NT2/D1 (cell line): ENCODE results near the gene IL18R1.

Experiments
- DNase-seq: peaks from one replicate; pipeline ENCODE4 v3.0.0-alpha.2; 2011; ENCODE audit warnings: low read depth, low spot score
- H3K27me3 ChIP-seq: 2 replicates; pipeline ENCODE4 v1.6.0; 2011; ENCODE audit warnings: mild to moderate bottlenecking; ENCODE audit not compliant: insufficient read length, insufficient read depth
- H3K36me3 ChIP-seq: 2 replicates; pipeline ENCODE4 v1.6.1; 2011; ENCODE audit warnings: mild to moderate bottlenecking, low read length, mixed read lengths; ENCODE audit not compliant: insufficient read depth, insufficient read length
- H3K4me1 ChIP-seq: 2 replicates; pipeline ENCODE4 v1.5.1; 2011; ENCODE audit not compliant: insufficient read depth, insufficient read length
- H3K4me3 ChIP-seq: 2 replicates; pipeline ENCODE4 v1.5.1; 2011; ENCODE audit warnings: low read depth; ENCODE audit not compliant: insufficient read length
- H3K9ac ChIP-seq: 2 replicates; pipeline ENCODE4 v1.6.0; 2011; ENCODE audit warnings: low read depth; ENCODE audit not compliant: insufficient read length
- H3K9me3 ChIP-seq: 2 replicates; pipeline ENCODE4 v1.5.1; 2011; ENCODE audit warnings: mild to moderate bottlenecking, low read length; ENCODE audit not compliant: insufficient read depth
- SUZ12 ChIP-seq: IDR thresholded peaks from 2 replicates; pipeline ENCODE4 v1.6.1; 2011; ENCODE audit not compliant: insufficient read length, insufficient read depth; ENCODE audit errors: extremely low read depth
- YY1 ChIP-seq: IDR thresholded peaks from 2 replicates; pipeline ENCODE4 v1.6.1; 2011; ENCODE audit not compliant: insufficient read length, insufficient read depth
- ZNF274 ChIP-seq: IDR thresholded peaks from 2 replicates; pipeline ENCODE4 v1.6.1; 2011; ENCODE audit warnings: mild to moderate bottlenecking, low read depth, low read length

The IL18R1 gene

GRCh38 chr2:102336502-102336945 is 19.1 kb upstream of the IL18R1 start:
- TF ChIP-seq ZNF274, result no peak
- TF ChIP-seq SUZ12, result no peak
- TF ChIP-seq YY1, result no peak
- Histone ChIP-seq H3K9ac (no peak overlapping the region), H3K4me3 (no peak overlapping the region), H3K9me3 (no peaks in the 10 kb centered on the region), H3K27me3 (no peaks in the 10 kb centered on the region), H3K36me3 (no peaks in the 10 kb centered on the region), H3K4me1 (no peaks in the 10 kb centered on the region)
- no peak for DNase-seq

- no peak overlapping the region for H3K4me3 ChIP-seq
- no peak for DNase-seq
- H3K9ac ChIP-seq, result no peak overlapping the region
- H3K9me3 ChIP-seq, result no peaks in the 10 kb centered on the region
- H3K27me3 ChIP-seq, result no peaks in the 10 kb centered on the region
- no peaks in the 10 kb centered on the region for H3K36me3 ChIP-seq
- H3K4me1 ChIP-seq, result no peaks in the 10 kb centered on the region
- TF ChIP-seq YY1 (no peak), ZNF274 (no peak), SUZ12 (no peak)
Observed at GRCh38 chr2:102337012-102337411, 18.6 kb upstream of the IL18R1 start.

GRCh38 chr2:102337481-102338386 is 17.9 kb upstream of the IL18R1 start:
- TF ChIP-seq ZNF274, result no peak
- no peak for TF ChIP-seq YY1
- no peak for TF ChIP-seq SUZ12
- H3K9me3 ChIP-seq, result no peaks in the 10 kb centered on the region
- no peaks in the 10 kb centered on the region for H3K27me3 ChIP-seq
- no peaks in the 10 kb centered on the region for H3K4me1 ChIP-seq
- no peak overlapping the region for H3K4me3 ChIP-seq
- no peaks in the 10 kb centered on the region for H3K36me3 ChIP-seq
- H3K9ac ChIP-seq, result no peak overlapping the region
- no peak for DNase-seq

- no peak for TF ChIP-seq SUZ12
- TF ChIP-seq YY1, result no peak
- no peak for TF ChIP-seq ZNF274
- Histone ChIP-seq H3K27me3 (no peaks in the 10 kb centered on the region), H3K4me3 (no peak overlapping the region), H3K9me3 (no peaks in the 10 kb centered on the region), H3K9ac (no peak overlapping the region), H3K4me1 (no peaks in the 10 kb centered on the region), H3K36me3 (no peaks in the 10 kb centered on the region)
- no peak for DNase-seq
Observed at GRCh38 chr2:102340778-102341177, 14.8 kb upstream of the IL18R1 start.

GRCh38 chr2:102342888-102343287 is 12.7 kb upstream of the IL18R1 start:
- Histone ChIP-seq H3K9ac (no peak overlapping the region), H3K27me3 (no peaks in the 10 kb centered on the region), H3K36me3 (no peaks in the 10 kb centered on the region), H3K9me3 (no peaks in the 10 kb centered on the region), H3K4me1 (no peaks in the 10 kb centered on the region), H3K4me3 (no peak overlapping the region)
- DNase-seq, result no peak
- no peak for TF ChIP-seq SUZ12
- no peak for TF ChIP-seq ZNF274
- TF ChIP-seq YY1, result no peak

GRCh38 chr2:102344397-102344796 is 11.2 kb upstream of the IL18R1 start:
- DNase-seq, result no peak
- Histone ChIP-seq H3K36me3 (no peaks in the 10 kb centered on the region), H3K4me3 (no peak overlapping the region), H3K27me3 (no peaks in the 10 kb centered on the region), H3K4me1 (no peaks in the 10 kb centered on the region), H3K9me3 (no peaks in the 10 kb centered on the region), H3K9ac (no peak overlapping the region)
- TF ChIP-seq YY1 (no peak), ZNF274 (no peak), SUZ12 (no peak)

- Histone ChIP-seq H3K4me1 (no peaks in the 10 kb centered on the region), H3K27me3 (no peaks in the 10 kb centered on the region), H3K9me3 (no peaks in the 10 kb centered on the region), H3K36me3 (no peaks in the 10 kb centered on the region), H3K4me3 (no peak overlapping the region), H3K9ac (no peak overlapping the region)
- TF ChIP-seq SUZ12 (no peak), YY1 (no peak), ZNF274 (no peak)
- DNase-seq, result no peak
Observed at GRCh38 chr2:102345329-102345920, 10.2 kb upstream of the IL18R1 start.
